ENCODE results near the gene SEC11A. TPM values are rescaled to one million over a fixed set of nuclear protein-coding genes. Genes with fewer than 3 reads are reported as not detected.
"Not testable (repeated sequence)": the region's sequence is repeated elsewhere in the genome, so short reads cannot be mapped to it uniquely, and the experiment has no call there.

The SEC11A gene
- total RNA-seq, 1 donor from 2014 or later = 79.5 TPM

GRCh38 chr15:84647726-84648125, 68.2 kb downstream of the SEC11A start:
- no peak for DNase-seq (ENCODE audit: low spot score in 2 of 2)
- no peak for FAIRE-seq

DNA sequence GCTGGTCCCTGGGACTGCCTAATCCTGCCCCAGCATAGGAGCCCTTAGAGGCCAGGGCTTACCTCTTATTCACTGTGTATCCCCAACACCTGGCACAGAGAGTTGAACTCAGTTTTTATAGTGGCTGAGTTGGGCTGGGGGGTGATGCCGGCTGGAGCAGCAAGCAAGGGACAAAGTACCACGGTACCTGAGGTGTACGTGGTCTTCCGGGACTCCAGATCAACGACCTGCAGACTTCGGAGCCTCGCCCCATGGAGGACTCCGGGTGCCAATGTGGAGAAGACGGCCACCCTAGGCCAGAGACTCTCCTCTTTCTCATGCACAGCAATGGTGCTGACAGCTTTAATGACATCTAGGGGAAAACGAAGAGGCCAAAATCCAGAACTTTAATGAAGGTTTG, 69.9 kb downstream of the SEC11A start:
- no peak for FAIRE-seq
- no peak for DNase-seq (ENCODE audit: low spot score in 2 of 2)

- DNase-seq (ENCODE audit: low spot score in 2 of 2) (no peak), FAIRE-seq (no peak)
Measured at GRCh38 chr15:84645496-84645895, 70.4 kb downstream of the SEC11A start.

DNA sequence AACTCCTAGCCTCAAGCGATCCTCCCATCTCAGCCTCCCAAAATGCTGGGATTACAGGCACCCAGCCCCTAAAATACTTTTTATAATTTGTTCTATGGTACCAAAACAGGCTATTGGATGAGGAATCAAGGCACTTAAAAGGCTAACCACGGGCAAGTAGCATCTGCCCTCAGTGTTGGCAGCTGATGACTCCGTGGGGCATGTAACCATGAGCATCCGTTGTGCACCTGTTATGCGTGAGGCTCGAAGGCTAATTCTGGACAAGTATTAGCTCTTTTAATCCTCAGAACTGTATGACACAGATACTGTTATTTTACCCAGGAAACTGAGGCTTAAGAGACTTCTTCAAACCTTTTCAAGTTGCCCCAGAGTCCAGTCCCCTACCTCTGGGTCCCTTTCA, 72.1 kb downstream of the SEC11A start:
- no peak for FAIRE-seq
- no peak for DNase-seq (ENCODE audit: low spot score in 2 of 2)

- not testable (repeated sequence) for FAIRE-seq; DNase-seq (ENCODE audit: low spot score in 2 of 2)
Measured at GRCh38 chr15:84642640-84643039, 73.3 kb downstream of the SEC11A start.

DNA sequence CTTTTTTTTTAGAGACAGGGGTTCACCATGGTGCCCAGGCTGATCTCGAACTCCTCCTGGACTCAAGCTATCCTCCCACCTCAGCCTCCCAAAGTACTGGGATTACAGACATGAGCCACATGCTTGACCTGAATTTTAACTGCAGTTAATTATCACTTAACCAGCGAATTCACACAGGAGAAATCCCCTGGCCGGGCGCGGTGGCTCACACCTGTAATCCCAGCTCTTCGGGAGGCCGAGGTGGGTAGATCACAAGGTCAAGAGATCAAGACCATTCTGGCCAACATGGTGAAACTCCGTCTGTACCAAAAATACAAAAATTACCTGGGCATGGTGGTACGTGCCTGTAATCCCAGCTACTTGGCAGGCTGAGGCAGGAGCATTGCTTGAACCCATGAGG, 74.1 kb downstream of the SEC11A start:
- FAIRE-seq; DNase-seq (ENCODE audit: low spot score in 2 of 2): not testable (repeated sequence)

DNA sequence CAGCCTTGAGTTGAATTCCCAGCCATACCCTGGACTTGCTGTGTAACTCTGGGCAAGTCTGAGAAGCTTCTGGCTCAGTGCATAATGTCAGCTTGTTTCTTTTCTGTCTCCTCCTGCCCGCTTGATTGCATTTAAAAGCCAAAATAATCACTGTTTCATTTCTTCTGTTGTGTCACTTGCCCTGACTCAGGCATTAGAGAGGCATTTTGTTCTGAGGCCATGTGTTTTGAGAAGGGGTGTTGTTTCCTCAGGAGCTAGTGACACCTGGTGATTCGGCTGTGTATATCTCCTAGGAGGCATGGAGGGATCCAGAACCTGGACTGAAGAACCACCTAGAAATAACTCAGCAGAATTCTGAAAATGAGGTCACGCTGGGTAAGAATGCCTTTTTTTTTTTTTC, 77.8 kb downstream of the SEC11A start:
- DNase-seq (ENCODE audit: low spot score in 2 of 2) (no peak), FAIRE-seq (no peak)

- FAIRE-seq (no peak), DNase-seq (ENCODE audit: low spot score in 2 of 2) (no peak)
Measured at GRCh38 chr15:84634228-84634837, 81.6 kb downstream of the SEC11A start.

DNA sequence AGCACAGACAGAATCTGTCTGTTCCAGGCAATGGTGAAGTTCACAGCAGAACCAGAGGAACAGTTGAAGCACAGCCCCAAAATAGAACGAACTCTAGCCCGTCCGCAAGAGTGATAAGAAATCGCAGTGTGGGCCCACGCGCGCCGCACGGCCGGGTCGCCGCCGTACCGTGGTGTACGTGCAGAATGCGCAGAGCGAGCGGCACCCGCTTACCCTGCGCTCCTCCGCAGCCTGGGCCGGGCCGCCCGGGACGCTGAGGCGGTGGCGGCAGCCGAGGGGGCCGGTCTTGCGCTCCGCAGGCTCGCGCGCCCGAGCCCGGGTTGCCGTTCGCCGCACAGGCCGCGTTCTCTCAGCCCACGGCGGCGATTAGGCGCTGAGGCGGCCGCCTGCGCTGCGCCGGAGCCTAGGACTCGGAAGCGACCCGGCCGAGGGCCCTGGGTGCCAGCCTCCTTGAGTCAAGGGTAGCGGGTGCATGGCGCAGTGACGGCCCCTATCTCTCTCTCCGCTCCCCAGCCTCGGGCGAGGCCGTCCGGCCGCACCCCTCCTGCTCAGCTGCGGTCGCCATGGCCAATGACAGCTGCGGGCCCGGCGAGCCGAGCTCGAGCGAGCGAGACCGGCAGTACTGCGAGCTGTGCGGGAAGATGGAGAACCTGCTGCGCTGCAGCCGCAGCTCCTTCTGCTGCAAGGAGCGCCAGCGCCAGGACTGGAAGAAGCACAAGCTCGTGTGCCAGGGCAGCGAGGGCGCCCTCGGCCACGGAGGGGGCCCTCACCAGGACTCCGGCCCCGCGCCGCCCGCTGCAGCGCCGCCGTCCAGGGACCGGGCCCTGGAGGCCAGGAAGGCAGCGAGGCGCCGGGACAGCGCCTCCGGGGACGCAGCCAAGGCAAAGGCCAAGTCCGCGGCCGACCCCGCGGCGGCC, 82.4 kb downstream of the SEC11A start:
- peak; percentile 51 to 61 for DNase-seq (ENCODE audit: low spot score in 2 of 2)
- FAIRE-seq = no peak

DNA sequence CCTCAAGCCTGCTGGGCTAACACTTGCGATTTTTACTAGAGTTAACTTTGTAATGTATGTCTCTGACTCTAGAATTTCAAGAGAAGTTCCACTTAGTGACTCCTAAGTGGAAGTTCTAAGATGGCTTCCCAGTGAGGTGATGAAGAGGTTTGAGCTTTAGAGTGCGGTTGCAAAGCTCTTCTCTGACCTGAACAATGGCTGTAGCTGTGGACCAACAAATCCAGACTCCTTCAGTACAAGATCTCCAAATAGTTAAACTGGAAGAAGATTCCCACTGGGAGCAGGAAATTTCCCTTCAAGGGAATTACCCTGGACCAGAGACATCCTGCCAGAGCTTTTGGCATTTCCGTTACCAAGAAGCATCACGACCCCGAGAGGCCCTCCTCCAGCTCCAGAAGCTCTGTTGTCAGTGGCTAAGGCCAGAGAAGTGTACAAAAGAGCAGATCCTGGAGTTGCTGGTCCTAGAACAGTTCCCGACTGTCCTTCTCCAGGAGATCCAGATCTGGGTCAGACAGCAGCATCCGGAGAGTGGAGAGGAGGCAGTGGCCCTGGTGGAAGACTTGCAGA, 84.2 kb downstream of the SEC11A start:
- DNase-seq (ENCODE audit: low spot score in 2 of 2) (no peak), FAIRE-seq (no peak)

- FAIRE-seq = no peak
- DNase-seq (ENCODE audit: low spot score in 2 of 2) = no peak
Measured at GRCh38 chr15:84629033-84629432, 86.9 kb downstream of the SEC11A start.

GRCh38 chr15:84625123-84625522, 90.8 kb downstream of the SEC11A start:
- DNase-seq (ENCODE audit: low spot score in 2 of 2) = no peak
- FAIRE-seq = no peak

- DNase-seq (ENCODE audit: low spot score in 2 of 2) (no peak), FAIRE-seq (no peak)
Measured at GRCh38 chr15:84624359-84624758, 91.6 kb downstream of the SEC11A start.

- DNase-seq (ENCODE audit: low spot score in 2 of 2) (no peak), FAIRE-seq (no peak)
Measured at GRCh38 chr15:84621358-84621979, 94.5 kb downstream of the SEC11A start.

DNA sequence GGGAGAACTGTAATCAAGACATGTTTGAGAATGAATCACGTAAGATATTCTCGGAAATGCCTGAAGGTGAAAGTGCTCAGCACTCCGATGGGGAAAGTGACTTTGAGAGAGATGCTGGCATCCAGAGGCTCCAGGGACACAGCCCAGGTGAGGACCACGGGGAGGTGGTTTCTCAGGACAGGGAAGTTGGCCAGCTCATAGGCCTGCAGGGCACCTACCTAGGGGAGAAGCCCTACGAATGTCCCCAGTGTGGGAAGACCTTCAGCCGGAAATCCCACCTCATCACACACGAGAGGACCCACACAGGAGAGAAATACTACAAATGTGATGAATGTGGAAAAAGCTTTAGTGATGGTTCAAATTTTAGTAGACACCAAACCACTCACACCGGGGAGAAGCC, 95.3 kb downstream of the SEC11A start:
- DNase-seq (ENCODE audit: low spot score in 2 of 2) (no peak), FAIRE-seq (no peak)

Other genes with a start within 250 kb of the SEC11A start
- gene ZSCAN2, start 115.1 kb downstream of the SEC11A start, total RNA-seq = 34.2 TPM
- gene WDR73, start 61.9 kb downstream of the SEC11A start, total RNA-seq = 24.9 TPM
- 2.4 TPM for gene NMB, start 57.9 kb downstream of the SEC11A start, total RNA-seq
- 4.5 TPM for gene ZNF592, start 32.5 kb upstream of the SEC11A start, total RNA-seq
- 0.82 TPM for gene ALPK3, start 101.2 kb upstream of the SEC11A start, total RNA-seq
- not detected for gene SLC28A1, start 168.5 kb upstream of the SEC11A start, total RNA-seq

Measured in frontal cortex (tissue), 4 donors.